GM21360 (cell line): ENCODE data around the gene AHSG.
A peak's percentile ranks its signal among the peaks of the same experiment; 100 is the strongest.
"Not testable (repeated sequence)": the region's sequence is repeated elsewhere in the genome, so short reads cannot be mapped to it uniquely, and the experiment has no call there.

Experiments used
- ATAC-seq: cut with Tn5 transposase; IDR thresholded peaks from one replicate; pipeline ENCODE4 v1.9.1; 2021; ENCODE audit warnings: mild to moderate bottlenecking, moderate library complexity; ENCODE audit not compliant: unreplicated experiment

The AHSG gene, protein sequence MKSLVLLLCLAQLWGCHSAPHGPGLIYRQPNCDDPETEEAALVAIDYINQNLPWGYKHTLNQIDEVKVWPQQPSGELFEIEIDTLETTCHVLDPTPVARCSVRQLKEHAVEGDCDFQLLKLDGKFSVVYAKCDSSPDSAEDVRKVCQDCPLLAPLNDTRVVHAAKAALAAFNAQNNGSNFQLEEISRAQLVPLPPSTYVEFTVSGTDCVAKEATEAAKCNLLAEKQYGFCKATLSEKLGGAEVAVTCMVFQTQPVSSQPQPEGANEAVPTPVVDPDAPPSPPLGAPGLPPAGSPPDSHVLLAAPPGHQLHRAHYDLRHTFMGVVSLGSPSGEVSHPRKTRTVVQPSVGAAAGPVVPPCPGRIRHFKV

DNA sequence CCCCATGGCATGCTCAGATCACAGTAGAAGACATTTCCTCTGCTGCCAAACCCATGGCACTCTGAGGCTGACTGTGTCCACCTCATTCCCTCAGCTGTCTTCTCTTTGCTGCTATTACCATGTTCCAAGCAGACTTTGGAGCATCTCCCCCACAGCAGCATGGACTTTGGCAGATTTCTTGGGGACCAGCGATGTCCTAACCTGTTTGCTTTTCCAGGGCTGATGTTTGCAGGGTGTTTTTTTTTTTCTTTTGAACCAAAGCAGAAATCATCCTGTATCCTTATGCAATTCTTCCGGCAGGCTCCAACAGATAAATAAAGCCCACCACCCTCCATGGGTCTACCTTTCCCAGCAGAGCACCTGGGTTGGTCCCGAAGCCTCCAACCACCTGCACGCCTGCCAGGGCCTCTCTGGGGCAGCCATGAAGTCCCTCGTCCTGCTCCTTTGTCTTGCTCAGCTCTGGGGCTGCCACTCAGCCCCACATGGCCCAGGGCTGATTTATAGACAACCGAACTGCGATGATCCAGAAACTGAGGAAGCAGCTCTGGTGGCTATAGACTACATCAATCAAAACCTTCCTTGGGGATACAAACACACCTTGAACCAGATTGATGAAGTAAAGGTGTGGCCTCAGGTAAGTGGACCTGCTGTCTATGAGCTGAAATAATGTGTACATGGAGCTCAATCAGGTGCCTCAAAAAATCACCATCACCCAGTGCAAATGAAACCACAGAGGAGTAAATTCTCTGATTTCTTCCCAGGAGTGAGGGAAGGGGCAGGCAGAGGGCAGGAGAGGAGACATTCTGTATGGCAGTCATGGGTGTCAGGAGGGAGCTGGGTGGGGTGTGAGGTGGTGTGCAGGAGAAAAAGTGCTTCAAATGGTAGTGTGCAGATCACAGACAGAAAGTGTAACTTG, at the start of gene AHSG:
Gene AHSG, plus strand, starts transcription at position 340 of the 916 bp plus-strand sequence. Its CDS starts 82 bp downstream, at position 422.
- ATAC-seq: no peak

DNA sequence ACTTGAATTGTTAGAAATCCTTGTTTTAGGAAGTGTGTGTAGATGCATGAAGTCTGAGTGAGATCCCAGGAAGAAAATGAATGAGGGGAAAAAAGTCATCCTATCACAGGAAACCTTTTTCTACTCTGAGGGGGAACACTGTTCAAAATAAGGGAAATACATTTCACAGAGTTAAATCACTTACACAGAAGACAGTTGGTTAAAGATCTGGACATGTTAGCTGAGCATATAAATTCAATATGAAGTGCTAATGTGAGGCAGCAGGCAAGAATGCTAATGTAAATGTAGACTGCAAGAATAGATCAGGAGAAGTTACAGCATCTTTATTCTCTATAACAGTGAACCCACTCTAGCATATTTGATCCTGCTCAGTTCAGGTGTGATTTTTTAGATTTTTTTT, 48.3 kb upstream of the AHSG start:
- no peak for ATAC-seq

DNA sequence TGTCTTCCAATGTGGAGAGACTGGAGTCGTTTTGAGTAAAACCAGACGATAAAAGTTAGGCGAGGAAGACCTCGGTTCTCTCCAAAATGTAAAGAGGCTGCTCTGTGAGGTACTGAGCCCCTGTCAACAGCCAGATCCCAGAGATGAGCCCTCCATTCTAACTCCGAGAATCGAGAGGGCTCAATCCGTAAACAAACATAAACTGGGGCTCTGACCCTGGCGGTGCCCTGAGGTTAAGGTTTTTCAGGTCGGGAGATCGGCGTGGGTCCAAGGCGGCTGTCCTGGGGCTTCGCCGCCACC, 46.1 kb upstream of the AHSG start:
- ATAC-seq: no peak

DNA sequence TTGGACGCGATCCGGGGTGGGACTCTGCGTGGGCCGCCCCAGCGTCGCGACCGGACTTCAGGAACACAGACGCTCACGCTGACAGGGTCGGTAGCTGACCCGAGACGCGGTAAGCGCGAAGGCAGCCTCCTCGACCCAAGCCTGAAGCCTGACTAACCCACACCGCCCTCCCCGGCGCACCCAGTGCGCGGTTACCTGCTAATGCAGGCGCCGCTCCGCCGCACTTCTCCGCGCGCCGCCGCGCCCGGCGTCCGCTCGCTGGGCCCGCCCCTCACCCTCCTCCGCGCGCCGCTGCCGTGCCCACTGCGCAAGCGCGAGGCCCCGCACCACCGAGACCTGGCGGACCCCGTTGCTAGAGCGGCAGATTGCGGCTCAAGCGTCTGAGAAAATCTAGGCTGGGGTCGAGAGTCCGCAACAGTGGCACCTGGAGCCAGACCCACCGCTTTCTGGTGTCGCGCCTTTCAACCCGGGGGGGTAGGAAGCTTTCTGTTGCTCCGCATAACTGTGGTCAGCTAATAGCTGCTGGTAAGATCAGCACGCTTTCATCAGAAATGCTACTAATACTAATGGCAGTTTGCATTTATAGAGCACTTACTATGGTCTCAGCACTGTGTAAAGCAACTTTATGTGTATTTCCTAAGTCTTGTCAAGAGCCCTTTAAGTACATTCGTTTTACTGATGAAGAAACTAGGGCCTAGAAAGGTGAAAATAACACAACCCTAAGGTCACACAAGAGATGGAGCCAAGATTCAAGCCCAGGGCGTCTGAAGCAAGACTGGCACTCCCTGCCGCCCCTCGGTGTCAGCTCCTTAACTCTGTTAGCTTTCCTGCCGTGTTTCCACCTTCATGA, 45.6 kb upstream of the AHSG start, which contains the start of gene TBCCD1:
Gene TBCCD1, minus strand, starts transcription at position 268 of the 850 bp plus-strand sequence. CDS start 3,010 bp downstream, outside the sequence.
- peak; percentile 48 for ATAC-seq

DNA sequence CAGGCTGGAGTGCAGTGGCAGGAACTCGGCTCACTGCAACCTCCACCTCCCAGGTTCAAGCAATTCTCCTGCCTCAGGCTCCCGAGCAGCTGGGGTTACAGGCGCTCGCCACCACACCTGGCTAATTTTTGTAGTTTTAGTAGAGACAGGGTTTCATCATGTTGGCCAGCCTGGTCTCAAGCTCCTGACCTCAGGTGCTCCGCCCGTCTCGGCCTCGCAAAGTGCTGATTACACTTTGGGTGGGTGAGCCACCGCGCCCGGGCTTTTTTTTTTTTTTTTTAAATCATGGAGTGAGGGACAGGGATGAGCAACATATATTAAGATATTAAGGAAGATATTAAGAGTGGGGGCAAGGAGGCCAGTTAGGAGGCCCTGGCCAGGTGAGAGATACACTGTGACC, 43.5 kb upstream of the AHSG start:
- not testable (repeated sequence) for ATAC-seq

DNA sequence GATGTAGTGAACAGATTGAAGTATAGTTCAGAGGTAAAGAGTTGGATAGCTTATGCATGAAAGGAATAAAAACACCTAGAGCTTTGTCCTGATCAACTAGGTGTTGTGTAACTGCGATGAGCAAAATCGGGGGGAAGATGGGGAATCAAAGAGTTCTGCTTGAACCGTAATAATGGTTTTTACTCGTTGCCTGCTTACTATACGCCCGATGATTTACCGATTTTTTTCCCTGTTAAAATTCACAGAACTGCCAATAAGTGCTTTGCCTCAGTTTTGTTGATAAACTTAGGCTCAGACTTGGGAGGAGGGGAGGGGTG, 43.1 kb upstream of the AHSG start:
- no peak for ATAC-seq

DNA sequence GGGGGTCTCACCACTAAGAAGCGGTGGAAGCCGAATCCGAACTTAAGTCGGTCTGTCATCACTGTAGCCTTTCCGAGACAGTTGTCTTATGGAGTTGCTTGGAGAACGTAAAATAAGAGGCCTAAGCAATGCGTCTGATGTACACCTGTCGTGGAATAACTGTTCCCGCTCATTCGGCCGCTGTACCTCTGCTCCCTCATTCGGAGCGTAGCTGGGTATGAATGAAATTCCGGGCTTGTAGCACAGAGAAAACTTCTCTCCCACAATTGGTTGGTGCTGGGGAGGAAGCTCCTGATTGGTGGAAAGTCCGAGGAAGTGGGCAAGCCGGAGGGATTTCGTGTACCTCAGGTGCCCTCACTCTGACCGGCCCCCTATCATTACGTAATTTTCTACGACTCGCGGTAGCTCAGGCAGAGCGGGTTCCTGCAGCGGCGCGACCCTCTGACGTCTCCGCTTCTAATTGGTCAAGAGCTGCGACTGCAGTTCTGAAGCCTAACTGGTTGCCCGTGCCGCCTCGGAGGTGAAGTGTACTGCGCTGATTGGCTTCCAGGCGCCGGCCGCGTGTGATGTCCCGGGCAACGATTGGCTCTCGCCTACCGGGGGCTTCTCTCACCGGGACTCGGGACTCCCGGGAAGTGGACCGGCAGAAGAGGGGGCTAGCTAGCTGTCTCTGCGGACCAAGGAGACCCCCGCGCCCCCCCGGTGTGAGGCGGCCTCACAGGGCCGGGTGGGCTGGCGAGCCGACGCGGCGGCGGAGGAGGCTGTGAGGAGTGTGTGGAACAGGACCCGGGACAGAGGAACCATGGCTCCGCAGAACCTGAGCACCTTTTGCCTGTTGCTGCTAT, 42.5 kb upstream of the AHSG start, which contains the start of gene DNAJB11:
Gene DNAJB11, plus strand, starts transcription at position 625 of the 845 bp plus-strand sequence. Its CDS starts 178 bp downstream, at position 803.
- ATAC-seq: peak; percentile 80

DNA sequence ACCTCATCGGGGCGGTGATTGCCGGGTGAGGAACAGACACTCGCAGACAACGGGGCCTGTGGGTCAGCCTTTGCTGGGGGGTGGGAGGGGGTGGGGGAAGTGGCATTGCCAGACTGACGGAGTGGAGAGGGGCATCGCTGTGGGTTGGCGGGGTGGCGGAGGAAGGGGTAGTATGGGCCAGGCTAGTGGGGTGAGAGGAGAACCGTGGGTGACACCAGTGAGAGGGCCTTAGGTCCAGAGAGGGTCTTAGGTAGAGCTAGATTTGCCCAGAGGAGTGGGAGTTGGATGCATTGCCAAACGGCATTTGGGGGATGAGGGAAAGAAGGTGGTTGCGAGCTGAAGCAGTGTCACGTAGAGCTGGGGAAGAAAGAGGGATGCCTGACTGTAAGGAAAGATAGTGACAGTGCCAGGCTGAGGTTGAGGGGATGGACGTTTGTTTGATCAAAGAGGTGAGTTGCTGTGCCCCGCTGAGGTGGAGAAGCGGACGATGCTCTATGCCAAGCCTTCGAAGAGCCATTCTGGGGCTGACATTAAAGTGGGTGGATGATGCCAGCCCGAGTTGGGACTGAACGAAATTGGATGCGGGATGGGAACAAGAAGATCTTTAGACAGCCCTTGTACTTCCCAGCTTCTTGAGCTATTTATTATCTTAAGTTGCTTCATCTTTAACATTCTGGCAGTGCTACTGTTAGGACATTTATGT, 41.8 kb upstream of the AHSG start:
- no peak for ATAC-seq

DNA sequence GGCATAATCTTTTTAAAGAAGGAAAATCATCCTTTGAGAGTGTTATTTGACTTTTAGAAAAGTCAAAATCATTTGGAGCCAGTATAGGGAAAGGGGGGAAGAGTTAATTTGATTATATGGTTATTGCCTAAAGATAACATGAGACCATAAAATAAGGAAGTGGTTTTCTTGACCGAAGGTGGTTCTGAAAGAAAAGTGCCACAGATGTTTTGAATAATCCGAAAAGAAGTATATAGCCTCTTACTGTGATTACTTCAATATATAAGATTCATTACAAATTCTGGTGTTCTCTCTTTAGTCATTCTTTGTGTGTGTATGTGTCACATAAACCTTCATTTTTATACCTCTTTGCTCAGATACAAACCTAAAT, 41.2 kb upstream of the AHSG start:
- ATAC-seq: no peak

DNA sequence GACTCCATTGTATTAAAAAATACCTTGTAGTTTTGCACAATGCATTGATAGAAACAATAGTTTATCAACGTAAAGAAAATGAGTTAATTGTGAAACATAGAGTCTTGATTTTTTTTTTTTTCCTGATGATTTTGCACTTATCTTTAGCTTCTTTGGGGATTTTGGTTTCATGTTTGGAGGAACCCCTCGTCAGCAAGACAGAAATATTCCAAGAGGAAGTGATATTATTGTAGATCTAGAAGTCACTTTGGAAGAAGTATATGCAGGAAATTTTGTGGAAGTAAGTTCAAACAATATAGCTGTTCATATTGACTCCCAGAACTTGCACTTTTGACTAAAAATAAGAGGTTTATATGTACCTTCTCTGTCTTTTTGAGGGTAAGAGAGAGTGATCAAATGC, 35.3 kb upstream of the AHSG start:
- ATAC-seq: no peak

DNA sequence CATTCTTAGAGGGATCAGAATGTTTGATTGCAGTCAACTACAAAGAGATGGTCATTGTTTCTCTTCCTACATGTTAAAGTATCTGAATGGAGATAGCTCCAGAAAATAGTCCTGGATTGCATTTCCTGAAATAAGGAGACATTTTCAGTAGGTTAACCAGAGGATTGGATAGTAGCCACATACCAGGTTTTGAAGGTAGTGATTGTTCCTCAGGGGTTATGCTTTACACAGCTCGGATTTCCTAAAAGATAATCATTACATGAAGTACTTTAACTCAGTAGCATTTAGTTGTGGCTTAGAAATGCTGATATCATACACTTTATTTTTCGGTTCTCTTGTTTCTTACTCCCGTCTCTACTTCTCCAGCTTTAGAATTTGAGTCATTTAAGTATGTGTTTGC, 32.1 kb upstream of the AHSG start:
- ATAC-seq: no peak

DNA sequence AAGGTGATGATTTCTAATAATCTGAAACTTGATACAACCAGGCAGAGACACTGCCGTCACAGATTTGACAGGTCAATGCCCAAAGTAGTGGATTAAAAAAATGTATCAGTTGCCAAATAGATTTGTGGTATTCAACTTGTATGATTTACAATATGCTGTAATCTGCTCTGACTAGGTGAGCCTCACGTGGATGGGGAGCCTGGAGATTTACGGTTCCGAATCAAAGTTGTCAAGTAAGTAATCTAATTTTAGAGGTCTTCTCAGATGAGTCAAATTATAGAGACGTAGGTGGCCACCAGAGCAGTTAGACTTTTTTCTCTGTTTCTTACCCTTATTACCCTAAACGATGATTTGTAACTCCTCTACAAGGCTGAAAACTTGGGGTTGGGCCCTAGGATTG, 30.3 kb upstream of the AHSG start:
- no peak for ATAC-seq

DNA sequence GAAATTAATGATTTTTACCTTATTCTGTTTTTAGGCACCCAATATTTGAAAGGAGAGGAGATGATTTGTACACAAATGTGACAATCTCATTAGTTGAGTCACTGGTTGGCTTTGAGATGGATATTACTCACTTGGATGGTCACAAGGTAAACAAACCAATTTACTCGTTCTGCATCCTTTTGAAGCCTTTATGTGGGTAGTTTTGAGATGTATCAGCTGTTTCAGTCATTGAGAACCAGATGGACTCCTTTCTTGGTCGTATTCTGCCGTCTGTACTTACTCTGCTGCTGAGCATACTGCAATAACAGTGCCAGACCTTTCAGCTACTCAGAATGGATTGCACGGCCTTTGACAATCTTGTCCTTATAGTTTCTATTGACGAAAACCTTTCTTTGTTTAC, 29.0 kb upstream of the AHSG start:
- ATAC-seq: no peak

DNA sequence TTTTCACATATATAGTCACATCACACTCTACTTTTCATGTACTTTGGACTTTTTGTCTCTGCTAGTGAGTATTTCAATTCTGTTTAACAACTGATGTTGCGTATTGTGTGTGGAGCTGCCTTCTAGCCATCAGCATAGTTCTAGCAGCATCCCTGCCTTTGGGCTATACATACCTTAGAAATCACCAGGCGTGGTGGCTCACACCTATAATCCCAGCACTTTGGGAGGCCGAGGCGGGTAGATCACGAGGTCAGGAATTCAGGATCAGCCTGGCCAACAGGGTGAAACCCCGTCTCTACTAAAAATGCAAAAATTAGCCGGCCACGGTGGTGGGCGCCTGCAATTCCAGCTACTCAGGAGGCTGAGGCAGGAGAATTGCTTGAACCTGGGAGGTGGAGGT, 26.6 kb upstream of the AHSG start:
- ATAC-seq: not testable (repeated sequence)

DNA sequence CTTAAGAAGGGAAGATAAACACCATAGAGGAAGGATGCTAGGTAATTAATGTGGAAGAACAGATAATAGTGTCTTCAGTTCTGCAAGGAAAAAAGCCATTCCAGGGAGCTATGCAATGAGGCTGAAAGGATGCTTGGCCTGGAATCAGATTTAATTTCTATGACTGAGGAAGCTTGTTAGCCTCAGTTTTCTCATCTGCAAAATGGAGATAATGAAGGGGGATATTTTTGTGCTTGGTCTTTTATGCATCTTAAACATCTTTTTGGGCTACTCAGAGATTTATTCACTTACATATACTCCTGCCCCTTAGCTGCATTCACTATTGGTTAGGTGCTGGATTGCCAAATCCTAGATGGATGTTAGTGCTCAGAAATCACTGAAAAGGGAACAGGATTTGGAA, 25.7 kb upstream of the AHSG start:
- ATAC-seq: no peak

DNA sequence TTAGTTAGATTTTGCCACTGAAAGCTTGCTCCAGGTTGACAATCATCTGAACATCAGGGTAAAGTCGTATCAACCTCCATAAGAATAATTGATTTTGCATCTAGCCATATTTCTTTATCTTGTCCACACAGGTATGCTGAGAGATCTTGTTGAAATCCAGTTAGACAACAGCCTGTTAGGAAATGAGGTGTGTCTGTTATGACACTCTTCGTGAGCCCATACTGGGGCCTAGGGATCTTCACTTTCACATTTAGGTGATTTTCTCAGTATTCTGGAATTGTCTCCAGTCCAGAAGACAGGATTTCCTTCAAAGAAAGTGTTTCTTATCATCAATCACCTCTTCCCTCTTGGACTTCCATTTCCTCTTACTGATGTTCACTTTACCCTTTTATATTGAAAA, 24.2 kb upstream of the AHSG start:
- no peak for ATAC-seq

DNA sequence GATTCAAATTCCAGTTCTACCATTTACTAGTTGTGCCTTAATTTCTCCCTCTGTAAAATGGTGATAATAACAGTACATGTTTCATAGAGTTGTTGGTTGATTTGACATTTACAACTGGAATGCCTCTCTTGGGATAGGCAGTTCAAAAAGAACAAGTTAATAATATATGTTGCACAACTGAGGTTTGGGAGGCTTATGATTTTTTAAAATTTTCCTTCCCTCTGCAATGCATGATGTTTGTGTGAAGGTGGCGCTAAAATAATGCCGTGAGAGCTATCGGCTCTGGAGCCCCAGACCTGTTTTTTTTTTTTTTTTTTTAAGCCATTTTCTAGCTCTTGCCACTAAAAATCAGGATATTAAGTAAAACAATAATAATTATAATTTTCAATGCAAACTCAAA, 23.7 kb upstream of the AHSG start:
- no peak for ATAC-seq

DNA sequence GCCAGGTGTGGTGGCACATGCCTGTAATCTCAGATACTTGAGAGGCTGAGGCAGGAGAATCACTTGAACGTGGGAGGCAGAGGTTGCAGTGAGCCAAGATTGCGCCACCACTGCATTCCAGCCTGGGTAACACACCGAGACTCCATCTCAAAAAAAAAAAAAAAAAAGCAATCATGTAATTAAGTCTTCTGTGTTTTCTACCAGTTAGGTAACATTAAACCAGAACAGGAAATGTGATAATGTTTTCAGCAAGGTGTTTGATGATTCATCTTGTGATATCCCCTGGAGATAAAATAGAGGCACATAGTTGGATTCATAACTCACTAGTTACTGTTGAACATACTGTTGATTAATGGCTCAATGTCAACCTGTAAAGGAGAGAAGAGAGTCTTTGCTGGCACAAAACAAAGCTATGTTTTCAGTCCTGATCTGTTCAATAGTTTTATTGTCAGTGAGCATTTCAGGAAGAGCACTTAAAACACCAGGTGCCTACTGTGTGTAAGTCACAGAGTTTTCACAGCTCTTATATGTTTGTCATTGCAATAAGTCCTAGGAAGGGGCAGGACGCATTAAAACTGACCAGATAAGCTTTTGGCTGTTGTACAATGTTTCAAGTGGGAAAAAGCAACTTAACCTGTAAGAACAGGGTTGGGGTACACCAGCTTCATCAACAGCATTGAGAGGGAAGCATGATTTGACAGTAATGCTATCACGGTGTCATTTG, 22.8 kb upstream of the AHSG start:
- no peak for ATAC-seq
